HUDEP-2 (cell line): ENCODE measurements around the gene ZNHIT1.

Experiments used
- DNase-seq, 76 experiments: peaks; one replicate each; lab custom pipeline; 2025; ENCODE audit not compliant: unreplicated experiment in 76 of 76; lab: John Stamatoyannopoulos, UW

The ZNHIT1 gene

GRCh38 chr7:101271021-101271420 lies 53.1 kb downstream of the ZNHIT1 start:
- no peak for DNase-seq

- no peak for DNase-seq
Observed at GRCh38 chr7:101273206-101273605, 55.2 kb downstream of the ZNHIT1 start.
